Stimulated activated CD4-positive, alpha-beta T cell treated with anti-CD3 and anti-CD28 coated beads, TNF-alpha, amount 100 ng/mL, for 1 hour (primary cell): Measurements from ENCODE around the gene ZNF462.
"Not testable (repeated sequence)": the region's sequence is repeated elsewhere in the genome, so short reads cannot be mapped to it uniquely, and the experiment has no call there.

ENCODE experiments used
- DNase-seq, 3 donors: peaks; one replicate each; pipeline ENCODE4 v3.0.0-alpha.2; 2020; ENCODE audit warnings: low read depth in 3 of 3, low spot score in 1 of 3

ZNF462 gene

GRCh38 chr9:106887066-106887465 lies 24.1 kb downstream of the ZNF462 start:
- no peak for DNase-seq

DNA sequence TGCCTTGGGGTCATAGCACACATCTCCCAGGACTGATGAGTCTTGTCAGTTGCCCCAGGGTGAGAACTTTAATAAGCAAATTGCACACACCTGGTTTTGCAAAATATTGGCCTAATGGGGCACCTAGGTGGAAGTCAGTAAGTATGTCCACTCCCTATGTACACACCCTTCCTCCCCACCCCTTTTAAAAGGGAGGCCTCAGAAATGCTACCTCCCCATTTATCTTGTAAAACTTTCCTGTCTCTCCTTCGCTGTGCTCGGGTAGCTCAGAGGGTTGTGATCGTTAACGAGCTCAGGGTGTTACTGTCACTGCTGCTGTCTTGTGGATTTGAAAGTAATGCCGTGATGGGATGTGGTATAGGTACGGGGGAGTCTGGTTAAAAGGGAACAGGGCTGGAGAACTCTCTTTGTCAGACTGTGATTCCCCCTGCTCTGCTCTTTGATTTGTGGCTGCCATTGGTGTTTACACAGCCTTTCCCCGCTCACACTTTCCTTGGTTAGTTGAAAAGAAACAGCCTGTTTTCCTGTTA lies 26.2 kb downstream of the ZNF462 start:
- DNase-seq: no peak

DNA sequence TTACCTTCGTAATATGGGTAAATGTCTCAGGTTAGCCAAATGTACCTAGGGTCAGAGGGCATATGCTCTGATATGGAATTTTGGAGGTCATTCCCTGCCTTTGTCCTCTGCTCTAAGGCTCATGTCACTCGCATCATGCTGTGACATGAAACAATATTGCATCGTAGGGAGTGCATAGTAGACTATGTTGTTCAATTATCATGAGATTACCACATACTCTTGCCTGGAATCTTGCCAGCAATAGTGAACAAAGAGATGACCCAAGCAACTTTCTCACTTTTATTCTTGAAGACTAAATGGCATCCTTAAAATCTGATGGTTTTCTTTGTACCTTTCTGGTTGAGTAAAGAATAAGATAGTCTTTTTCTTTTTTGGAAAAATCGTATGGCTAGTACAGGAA lies 27.6 kb downstream of the ZNF462 start:
- no peak for DNase-seq

- no peak for DNase-seq
Observed at GRCh38 chr9:106891286-106891685, 28.3 kb downstream of the ZNF462 start.

DNA sequence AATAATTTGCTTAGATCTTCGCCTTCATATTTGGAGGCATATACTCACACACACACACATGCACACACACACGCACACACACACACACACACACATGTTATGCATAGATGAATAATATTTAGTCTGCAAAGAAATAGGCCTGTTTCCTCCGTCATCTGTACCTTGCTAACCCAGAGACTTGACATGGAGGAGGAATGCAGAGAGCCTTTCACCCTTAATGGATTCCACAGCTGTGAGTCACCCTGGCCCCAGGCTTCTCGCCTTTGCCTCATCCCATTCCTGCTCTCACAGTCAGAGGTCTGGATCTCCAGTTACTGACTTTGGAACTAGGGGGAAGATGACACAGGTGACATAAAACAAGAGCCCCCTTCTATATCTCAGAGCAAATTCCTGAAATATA lies 29.7 kb downstream of the ZNF462 start:
- DNase-seq: no peak

DNA sequence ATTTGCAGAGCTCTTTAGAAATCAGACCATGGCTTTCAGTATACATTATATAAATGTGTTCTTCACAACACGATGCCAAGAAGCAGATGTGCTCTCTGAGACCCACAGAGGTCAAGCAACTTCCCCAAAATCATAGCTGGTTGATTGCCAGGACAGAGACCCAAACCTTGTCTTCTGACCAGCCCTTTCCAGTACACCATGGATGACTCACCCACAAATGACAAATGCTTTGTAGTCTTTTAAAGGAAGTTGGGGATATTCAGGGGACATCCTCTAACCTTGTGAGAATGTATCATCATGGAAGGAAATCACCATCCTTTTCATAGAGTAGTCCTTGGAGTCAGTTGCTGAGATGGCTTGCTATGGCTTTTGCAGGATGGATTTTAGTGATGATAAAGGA lies 30.1 kb downstream of the ZNF462 start:
- no peak for DNase-seq

- no peak for DNase-seq
Observed at GRCh38 chr9:106896695-106897094, 33.7 kb downstream of the ZNF462 start.

DNA sequence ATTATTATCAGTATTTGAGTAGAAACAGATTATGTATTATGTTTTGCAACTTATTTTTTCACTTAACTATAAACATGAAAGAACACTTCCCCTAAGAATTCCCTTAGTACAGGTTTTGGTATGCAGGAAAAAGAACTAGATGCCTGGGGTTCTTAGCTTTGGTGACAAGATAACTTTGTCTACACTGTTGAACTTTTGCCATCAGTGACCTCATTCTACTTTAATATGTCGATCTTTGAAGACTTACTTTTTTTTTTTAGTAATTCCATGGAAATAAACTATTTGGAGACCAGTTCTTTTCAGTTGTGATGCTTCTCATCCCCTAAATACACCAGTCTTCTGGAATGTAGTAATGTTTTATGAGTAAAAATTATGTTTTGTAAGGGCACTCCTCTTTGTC lies 34.3 kb downstream of the ZNF462 start:
- DNase-seq: no peak

- DNase-seq: no peak
Observed at GRCh38 chr9:106897751-106898150, 34.8 kb downstream of the ZNF462 start.

DNA sequence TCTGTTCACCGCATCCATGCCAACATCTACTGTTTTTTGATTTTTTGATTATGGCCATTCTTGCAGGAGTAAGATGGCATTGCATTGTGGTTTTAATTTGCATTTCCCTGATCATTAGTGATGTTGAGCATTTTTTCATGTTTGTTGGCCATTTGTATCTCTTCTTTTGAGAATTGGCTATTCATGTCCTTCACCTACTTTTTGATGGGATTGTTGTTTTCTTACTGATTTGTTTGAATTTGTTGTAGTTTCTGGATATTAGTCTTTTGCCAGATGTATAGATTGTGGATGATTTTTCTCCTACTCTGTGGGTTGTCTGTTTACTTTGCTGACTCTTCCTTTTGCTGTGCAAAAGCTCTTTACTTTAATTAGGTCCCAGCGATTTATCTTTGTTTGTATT lies 37.6 kb downstream of the ZNF462 start:
- not testable (repeated sequence) for DNase-seq

- no peak for DNase-seq
Observed at GRCh38 chr9:106906129-106906528, 43.2 kb downstream of the ZNF462 start.

DNA sequence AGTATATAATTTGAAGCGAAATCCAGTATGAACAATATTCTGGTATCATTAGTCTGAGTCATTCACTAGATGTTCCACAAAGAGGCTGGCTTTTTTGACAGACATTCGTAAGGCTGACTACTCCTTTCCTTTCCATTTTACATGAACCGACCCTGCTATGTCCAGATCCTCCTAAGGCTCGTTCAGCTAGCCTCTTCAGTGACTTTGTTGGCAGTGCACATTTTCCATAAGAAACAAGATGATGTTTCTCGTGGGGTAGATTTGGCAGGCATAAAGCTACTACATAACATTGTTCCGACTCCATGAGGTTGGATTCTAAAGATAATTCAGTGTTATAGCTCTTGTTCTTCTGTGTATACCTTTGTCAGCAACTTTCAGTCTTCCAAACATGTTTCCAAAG lies 49.0 kb downstream of the ZNF462 start:
- DNase-seq: no peak

DNA sequence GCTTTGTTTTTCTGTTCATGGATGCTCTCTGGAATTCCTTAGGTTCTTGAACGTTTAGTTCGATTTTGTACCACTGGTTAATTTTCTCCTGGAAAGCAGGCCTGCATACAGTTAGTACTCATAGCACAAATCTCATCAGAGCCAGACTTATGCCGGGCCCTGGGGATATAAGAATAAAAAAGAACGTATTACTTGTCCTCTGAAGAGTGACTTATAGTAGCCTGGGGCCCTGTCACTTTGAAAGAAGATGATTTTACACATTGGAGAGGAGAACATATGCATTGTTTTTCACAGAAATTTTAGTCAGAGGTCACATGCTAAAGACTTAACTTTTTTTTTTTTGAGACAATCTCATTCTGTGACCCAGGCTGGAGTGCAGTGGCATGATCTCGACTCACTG lies 50.3 kb downstream of the ZNF462 start:
- DNase-seq: no peak

DNA sequence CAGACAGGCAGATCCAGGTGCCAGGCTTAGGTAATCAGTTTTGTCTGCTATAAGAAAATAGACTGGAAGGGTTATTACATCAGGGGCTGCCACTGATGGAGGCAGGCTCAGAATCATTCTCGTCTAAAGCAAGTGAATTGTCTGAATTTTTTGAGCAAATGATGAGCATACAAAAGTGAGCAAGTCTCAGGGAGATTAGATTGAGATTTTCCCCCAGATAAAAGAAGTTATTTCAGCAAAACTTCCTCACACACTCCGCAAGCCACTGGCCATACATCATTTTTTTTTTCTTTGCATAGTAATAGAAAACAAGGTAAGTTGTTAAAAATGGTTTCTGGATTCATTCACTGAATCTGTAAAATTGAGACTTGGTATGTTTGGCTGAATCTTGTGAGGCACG lies 52.9 kb downstream of the ZNF462 start:
- DNase-seq: no peak

DNA sequence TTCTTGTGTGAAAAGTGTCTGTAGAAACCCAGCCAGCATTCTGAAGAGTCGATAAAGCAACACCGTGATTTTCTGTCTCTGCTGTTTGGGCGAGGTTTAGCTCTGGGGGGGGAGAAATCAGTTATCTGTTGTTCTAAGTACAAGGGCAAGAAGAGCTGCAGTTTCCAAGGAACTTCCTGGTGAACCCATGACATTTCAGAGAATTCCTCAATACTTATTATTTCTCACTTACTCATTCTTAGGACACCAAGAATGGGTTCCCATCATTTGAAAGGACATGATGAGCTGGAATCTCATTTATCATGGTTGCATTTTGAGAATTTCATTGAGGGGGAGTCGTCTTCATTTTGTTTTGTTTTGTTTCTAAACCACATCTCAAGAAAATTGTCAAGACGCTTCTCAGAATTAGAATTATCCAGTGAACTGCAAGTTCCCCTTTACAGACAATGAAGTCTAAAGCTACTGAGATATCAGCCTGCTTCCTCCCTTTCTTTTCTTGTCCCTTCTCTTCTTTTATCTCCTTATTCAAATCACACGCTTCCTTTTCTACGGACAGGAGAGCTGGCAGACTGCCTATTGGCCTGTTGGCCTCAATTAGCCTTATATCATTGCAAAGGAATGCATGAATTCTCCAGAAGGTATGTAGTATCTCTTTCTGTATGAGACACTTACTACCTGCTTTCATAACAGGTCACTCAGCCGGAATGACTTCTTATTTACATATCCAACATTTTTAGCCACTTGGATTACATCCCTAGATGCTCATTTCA lies 53.7 kb downstream of the ZNF462 start:
- DNase-seq: no peak

DNA sequence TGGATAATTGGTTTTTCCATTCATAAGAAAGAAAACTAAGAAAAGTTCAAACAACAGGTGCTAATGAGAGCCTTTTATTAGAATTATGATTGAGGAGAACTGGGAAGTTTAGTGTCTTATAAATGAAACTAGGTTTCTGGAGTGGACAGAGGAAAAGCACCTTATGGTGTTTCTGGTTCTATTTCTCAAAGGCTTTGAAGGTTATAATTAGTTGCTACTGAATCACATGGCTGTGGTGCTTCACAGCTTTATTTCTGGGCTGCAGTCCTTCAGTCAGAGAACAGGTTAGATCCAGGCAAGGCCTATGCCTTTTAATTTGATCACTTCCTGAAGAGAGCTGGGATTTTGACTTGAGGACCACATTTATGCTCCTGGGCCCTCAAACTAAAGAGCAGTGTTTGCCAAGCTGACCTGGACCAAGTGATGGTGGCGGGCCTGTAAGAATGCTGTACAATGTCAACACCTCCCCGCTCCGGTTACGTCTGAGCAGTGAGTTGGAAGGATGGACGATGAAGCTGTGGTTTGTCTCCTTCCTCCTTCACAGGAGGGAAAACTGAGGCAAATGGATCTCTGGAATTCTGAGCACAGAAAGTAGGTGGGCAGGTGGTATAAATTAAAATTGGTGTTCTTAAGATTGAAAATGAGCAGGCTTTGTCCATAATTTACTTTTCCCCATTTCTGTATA lies 56.0 kb downstream of the ZNF462 start:
- DNase-seq: no peak

GRCh38 chr9:106920091-106920490 lies 57.1 kb downstream of the ZNF462 start:
- DNase-seq: no peak

DNA sequence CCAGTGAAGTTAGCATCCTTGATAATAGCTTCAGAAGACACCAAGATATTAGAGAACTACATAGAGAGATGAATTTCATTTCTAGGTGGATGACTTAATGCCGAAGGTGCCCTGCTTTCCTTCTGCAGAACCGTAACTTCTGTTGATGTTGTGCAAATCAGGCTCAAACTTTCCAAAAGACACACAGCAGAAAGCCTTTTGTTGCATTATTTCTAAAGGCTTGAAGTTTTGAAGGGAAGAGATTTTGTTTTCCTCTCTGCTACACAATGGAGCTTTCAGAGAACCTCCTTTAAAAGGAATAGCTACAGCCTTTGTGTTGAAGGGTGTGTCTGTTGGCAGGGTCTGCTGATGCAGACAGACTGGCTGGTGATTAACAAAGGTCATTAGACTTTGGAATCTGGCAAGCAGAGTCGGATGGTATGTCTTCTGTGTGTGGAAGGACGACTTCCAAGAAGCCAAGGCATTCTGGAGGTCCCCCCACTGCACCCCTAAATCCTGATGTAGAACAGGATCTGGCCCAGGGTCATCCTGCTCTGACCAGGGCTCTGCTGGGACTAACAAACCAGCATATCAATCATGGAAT lies 57.8 kb downstream of the ZNF462 start:
- DNase-seq: no peak

- DNase-seq: no peak
Observed at GRCh38 chr9:106921341-106921899, 58.5 kb downstream of the ZNF462 start.

- DNase-seq: no peak
Observed at GRCh38 chr9:106922026-106922425, 59.1 kb downstream of the ZNF462 start.

GRCh38 chr9:106925392-106925791 lies 62.4 kb downstream of the ZNF462 start:
- DNase-seq: no peak

DNA sequence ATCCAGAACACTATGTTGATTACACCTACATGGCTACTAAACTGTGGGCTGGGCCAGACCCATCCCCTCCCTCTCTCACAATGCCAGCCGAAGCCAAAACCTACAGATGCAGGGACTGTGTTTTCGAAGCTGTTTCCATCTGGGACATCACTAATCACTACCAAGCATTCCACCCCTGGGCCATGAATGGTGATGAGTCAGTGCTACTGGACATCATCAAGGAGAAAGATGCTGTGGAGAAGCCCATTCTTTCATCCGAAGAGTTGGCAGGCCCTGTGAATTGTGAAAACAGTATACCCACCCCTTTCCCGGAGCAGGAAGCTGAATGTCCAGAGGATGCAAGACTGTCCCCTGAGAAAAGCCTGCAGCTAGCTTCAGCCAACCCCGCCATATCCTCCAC lies 65.0 kb downstream of the ZNF462 start:
- no peak for DNase-seq
